HG02840 (cell line): ENCODE measurements around the gene NPTX2.

ENCODE experiments used
- ATAC-seq: cut with Tn5 transposase; IDR thresholded peaks from one replicate; pipeline ENCODE4 v1.9.1; 2021; ENCODE audit warnings: mild to moderate bottlenecking, moderate library complexity, moderate number of reproducible peaks; ENCODE audit not compliant: unreplicated experiment, low FRiP score

Gene NPTX2

GRCh38 chr7:98647326-98647725 lies 30.2 kb downstream of the NPTX2 start:
- ATAC-seq: no peak

- ATAC-seq: no peak
These were observed 34.7 kb downstream of the NPTX2 start for GRCh38 chr7:98651760-98652159.

- no peak for ATAC-seq
These were observed 36.7 kb downstream of the NPTX2 start for GRCh38 chr7:98653601-98654310.

- ATAC-seq: no peak
These were observed 37.6 kb downstream of the NPTX2 start for GRCh38 chr7:98654524-98655272.

GRCh38 chr7:98655611-98656010 lies 38.5 kb downstream of the NPTX2 start:
- ATAC-seq: no peak

GRCh38 chr7:98656899-98657298 lies 39.8 kb downstream of the NPTX2 start:
- no peak for ATAC-seq

GRCh38 chr7:98657736-98658135 lies 40.7 kb downstream of the NPTX2 start:
- ATAC-seq: no peak

GRCh38 chr7:98659756-98660155 lies 42.7 kb downstream of the NPTX2 start:
- ATAC-seq: no peak

GRCh38 chr7:98661607-98662006 lies 44.5 kb downstream of the NPTX2 start:
- ATAC-seq: no peak

GRCh38 chr7:98662289-98662688 lies 45.2 kb downstream of the NPTX2 start:
- ATAC-seq: no peak

GRCh38 chr7:98664882-98665281 lies 47.8 kb downstream of the NPTX2 start:
- no peak for ATAC-seq

- no peak for ATAC-seq
These were observed 51.2 kb downstream of the NPTX2 start for GRCh38 chr7:98668255-98668654.

- ATAC-seq: no peak
These were observed 52.4 kb downstream of the NPTX2 start for GRCh38 chr7:98669329-98670000.

- no peak for ATAC-seq
These were observed 53.1 kb downstream of the NPTX2 start for GRCh38 chr7:98670186-98670585.

GRCh38 chr7:98671733-98672331 lies 54.7 kb downstream of the NPTX2 start:
- no peak for ATAC-seq

- no peak for ATAC-seq
These were observed 57.4 kb downstream of the NPTX2 start for GRCh38 chr7:98674461-98674860.

- ATAC-seq: no peak
These were observed 57.8 kb downstream of the NPTX2 start for GRCh38 chr7:98674881-98675280.

- no peak for ATAC-seq
These were observed 61.1 kb downstream of the NPTX2 start for GRCh38 chr7:98678215-98678614.
